NCI-H2196 (cell line): Measurements from ENCODE around the gene PNLIPRP1.

Experiments used
- DNase-seq: peaks from one replicate; lab custom pipeline; 2025; ENCODE audit not compliant: unreplicated experiment; lab: John Stamatoyannopoulos, UW

The PNLIPRP1 gene

DNA sequence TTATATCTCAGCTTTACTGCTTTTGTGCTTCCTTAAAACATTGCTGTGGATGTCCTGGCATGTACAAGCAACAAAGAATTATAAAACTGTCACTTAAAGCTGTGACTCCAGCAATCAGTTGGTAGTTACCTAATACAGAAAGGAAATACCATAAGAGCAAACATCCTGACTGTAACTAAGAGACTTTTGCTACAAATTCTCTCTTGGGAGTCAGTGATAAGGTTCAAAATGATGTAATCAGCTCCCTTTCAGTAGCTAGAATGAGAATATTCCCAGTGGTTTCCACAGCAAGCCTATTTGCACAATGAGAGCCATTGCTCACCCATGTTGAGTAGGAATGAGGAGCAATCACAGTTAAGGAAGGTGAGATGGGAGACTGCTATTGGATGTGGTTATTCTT lies 7.6 kb downstream of the PNLIPRP1 start:
- no peak for DNase-seq

DNA sequence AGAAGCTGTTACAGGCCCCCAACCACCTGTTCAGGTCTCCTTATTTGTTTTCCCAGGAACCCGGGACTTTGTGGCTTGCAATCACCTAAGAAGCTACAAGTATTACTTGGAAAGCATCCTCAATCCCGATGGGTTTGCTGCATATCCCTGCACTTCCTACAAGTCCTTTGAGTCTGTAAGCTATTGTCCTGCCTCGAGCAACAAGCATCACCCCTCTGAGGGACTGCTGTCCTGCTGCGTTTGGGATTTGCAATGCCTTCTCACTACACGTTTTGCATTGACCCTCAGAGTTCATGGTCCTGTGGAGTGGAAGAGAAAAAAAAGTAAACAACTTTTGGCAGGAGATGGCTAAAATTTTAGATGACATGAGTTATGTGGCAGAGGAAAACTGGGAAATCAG lies 9.2 kb downstream of the PNLIPRP1 start:
- DNase-seq = no peak

DNA sequence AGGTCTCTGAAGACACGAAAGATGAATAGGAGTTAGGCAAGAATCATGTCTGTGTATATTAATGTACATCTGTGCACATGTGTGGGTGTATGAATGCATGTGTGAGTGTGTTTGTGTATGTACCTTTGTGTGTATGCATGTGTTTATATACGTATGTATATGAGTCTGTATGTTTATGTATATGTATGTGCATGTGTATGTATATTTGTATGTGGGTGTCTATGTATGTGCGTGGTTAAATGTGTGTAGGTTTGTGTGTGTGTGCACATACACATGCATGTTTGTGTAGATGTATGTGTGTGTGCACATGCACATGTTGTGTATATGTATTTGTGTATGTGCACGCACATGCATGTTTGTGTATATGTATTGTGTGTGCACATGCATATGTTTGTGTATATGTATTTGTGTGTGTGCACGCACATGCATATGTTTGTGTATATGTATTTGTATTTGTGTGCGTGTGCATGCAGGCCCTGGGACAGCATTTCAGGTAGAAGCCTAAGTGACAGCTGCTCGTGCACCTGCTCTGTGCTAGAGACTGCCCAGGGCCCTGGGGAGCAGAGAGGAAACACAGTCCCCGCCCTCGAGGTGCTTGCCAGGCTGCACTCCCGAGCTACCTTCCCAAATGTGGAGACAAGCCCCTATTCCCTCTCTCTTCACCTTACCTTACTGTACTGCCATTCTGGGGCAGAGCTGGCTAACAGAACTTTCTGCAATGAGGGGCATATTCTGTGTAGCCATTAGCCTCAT lies 12.1 kb downstream of the PNLIPRP1 start:
- no peak for DNase-seq

DNA sequence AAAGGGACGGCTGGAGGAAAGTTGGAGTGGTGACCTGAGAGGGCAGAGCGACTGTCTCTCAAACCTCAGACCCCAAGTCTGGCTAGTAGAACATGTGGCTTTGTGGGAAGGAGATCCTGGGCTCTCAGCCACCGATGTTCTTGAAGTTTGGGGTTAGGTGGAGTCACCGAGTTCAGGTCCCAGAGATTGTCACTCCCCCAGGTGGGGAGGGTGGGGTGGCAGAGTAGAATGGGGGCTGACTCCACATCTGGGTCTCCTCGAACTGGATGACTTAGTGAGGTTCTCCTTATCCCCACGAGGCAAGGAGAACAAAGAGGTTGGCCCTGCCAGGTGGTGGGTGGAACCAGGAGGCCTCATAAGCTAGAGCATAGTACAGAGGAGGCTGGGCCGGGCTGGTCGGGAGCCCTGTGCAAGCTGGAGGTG lies 15.3 kb downstream of the PNLIPRP1 start:
- DNase-seq = no peak

DNA sequence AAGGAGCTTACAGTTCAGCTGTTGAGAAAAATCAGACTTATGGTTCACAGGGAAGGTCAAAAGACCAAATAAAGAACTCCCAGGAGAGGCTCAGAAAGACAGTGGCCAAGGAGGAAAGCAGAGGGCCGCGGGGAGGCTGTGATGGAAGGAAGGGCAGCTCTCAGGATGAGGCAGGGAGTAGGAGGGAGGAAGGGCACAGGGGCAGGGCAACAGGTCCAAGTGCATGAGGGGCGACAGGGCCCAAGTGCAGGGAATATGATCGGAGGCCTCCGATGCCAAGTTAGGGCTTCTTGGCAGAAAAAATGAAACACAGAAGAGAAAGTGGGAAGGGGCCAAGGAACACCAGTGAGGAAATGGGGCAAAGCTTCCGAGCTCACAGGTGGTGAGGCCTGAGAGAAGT lies 16.6 kb downstream of the PNLIPRP1 start:
- DNase-seq = no peak

DNA sequence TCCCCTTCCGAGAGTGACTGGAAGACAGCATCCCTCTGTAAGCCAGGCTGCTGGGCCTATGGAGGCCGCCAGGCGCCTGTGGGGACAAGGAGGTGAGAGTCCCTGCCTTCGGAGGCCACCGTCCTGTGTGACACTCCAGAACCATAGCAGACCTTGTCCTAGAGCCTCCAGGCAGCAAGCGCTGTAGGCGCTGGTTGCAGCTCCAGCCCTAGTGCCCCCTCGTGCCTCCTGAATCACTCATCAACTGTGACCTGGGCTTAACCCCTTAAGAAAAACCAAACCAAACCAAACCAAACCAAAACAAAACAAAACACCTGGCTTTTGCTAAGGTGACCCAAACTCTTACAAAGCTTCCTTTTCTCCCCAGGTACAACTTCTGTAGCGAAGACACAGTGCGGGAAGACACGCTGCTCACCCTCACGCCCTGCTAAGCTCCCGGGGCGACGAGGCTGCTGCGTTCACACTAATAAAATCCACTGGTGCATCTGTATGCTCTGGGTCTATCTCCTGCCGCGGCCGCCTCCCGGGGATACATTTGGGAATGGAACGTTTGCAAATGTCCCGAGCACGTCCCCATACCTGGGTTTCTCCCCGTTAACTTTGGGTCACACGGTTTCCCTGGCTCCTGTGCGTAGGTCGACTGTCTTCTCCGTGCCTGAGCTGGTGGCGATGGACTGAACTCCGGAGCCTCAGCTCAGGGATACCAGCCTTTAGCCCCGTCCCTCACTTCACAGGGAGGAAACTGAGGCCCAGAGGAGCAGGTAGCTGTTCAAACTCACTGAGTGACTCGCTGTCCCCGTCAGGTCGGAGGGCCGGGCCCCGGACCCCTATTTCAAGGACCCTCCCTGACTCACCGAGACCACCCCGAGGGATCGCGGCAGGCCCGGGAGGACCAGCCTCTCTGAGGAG lies 18.2 kb downstream of the PNLIPRP1 start:
- no peak for DNase-seq

DNA sequence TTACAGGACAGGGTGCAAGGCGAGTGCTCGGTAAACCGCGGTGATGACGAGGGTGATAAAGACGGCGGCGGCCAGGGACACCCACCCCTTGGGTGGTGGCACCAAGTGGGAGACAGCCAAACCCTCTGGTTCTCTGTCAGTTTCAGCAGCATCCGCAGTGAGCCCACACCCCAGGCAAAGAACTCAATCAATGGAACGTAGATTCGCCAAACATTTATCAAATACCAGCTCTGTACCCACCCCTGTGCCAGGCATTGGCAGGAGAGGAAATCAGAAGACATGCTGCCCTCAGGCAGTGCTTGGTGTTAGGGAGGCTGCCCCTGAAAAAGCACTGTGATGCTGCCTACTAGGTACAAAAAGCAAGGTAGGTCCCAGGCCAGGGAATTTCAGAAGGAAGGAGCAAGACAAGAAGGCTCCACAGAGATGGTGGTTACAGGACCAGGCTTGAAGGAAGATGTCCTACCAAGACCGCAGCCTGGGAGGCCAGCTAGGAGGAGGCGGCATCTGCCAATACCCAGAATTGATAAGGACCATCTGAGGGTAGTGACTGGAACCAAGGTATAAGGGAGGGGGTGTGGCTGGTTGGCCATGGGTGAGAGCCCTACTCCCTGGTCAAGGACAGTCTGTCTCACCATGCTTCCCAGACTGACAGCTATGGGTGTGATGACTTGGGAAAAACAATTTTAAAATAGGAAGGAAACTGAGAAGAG lies 19.8 kb downstream of the PNLIPRP1 start:
- no peak for DNase-seq

DNA sequence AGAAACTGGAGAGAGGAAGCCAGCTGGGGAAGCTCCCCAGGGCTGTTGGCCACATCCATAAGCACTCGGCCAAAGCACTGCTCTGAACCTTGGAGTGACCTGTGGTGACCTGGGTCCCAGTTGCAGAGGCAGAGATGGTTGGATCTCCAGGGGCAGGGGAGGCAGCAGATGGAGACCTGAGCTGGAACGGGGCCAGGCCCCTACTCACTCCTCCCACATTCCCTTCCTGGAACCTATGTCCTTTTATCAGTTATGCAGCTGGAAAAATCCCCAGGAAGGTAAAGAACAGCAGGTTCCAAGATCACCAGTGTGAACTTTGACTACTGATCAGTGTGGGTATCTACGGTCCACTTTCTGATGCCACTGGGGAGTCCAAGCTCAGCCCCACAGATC lies 20.4 kb downstream of the PNLIPRP1 start:
- no peak for DNase-seq

DNA sequence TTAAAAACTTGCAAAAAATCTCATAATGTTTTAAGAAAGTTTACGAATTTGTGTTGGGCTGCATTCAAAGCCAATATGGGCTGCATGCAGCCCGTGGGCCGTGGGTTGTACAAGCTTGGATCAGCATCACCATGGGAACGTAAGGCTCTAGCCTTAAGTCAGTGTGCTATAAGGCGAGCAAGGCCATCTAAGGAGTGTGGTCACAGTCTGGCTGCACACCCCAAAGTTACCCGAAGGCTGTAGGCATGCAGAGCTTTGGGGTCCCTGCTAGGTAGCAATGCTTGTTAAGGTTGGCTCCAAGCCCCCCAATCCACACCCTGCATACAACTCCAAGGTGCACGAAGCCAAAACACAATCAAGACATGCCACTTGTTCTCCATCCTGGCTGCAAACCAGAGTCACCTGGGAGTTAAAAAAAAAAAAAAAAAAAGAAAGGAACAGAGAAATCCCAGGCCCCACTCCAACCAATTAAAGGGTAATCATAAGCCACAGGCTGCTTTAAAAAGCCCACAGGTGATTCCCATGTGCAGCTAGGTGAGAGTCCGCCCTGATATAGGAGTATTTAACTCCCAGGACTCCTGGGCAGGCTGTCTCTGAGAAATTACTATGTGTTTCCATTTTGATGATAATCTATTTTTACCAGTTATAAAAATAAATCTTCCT lies 21.5 kb downstream of the PNLIPRP1 start:
- DNase-seq = no peak

DNA sequence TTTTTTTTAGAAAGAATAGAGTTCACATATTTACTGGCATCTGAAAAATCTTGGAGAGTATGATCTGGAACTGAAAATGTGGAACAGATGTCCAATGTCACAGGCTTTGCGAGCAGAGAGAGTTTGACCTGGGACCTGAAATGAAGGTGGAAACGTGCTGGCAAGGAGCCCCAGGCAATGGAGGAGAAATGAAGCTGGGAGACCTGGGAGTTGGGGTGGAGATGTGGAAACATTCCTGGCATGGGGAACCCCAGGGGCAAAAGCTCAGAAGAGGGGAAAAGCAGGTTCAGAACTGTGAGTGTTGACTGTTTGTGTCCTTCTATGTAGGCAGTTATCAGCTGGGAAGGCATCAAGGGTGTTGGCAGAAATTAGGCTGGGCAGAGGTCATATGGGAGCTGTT lies 22.7 kb downstream of the PNLIPRP1 start:
- no peak for DNase-seq

DNA sequence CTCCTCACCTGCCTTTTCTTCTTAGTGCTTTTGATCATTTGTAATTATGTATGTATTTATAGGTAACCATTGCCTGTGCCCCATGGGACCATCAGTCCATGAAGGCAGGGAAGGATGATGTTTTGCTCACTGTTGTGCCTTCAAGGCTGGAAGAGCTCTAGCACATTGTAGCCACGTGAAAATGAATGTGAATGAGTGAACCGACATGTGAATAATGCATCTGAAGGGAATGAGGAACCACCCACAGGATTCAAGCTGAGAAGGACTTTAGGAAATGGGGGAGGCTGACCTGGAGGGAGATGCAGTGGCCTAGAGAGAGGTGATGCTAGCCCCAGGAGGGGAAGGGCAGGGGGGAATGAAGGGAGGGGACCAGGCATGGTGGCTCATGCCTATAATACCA lies 24.0 kb downstream of the PNLIPRP1 start:
- no peak for DNase-seq

DNA sequence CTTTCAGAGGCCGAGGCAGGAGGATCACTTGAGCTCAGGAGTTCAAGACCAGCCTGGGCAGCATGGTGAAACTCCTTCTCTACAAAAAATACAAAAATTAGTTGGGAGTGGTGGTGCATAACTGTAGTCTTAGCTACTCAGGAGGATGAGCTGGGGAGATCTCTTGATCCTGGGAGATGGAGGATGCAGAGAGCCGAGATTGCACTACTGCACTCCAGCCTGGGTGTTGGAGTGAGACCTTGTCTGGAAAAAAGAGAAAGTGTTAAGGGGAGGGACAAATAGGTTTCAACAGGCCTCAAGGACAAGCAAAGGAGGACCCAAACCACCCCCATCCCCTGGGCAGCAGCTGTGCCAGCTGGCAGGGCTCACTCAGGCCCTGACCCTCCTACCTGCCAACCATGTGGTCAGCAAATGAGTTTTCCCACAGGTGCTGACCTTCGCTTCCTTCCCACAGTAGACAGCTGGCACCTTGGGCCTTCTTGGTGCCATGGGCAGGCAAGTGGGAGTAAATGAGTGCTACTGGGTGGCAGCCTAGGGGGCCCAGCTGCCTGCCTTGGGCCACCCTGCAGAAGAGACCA lies 24.5 kb downstream of the PNLIPRP1 start:
- no peak for DNase-seq

DNA sequence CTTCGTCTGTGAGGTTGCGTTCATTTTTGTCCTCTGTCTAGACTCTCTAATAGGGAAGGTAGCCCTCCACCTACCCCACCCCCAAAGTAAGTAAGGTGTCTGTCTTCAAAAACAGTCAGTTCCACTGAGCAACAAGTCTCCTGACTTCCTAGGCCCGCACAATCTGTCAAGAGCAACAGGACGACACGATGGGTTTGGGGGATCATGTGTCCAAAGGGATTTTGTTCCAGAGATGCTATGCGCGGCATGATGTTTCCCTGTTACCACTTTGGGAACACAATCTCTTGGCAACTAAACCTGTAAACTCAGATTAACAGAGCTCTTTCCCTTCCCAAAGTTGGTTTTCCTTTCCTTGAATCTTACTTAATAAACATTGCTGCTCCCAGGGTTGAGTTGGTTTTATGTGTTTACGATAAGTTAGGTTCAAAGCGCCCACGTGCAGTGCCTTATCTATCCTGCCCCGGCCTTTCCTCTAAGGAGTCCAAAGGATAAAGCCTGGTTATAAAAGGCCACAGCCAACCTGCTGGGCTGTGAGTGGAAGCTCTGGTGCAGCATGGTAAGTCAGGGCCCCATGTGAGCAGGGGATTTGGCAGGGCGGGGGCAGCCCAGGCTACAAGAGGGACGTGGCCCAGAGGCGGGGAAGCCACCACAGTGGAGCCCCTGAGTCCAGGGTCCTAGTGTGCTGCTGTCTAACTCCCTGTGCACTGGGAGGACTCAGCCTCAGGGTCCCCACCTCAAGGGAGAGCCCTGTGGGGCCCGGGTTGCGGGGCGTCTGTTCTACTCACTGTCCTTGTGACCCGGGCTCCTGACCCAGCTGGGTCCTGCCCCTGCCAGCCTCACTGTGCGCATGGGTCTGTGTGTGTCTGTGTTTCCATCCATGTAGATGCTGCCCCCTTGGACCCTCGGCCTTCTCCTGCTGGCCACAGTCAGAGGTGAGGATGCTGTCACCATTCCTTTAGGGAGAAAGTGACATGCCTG lies 30.0 kb downstream of the PNLIPRP1 start, which contains the start of gene PNLIPRP2:
Gene PNLIPRP2, plus strand, starts transcription at position 531 of the 978 bp plus-strand sequence.
- DNase-seq = no peak

DNA sequence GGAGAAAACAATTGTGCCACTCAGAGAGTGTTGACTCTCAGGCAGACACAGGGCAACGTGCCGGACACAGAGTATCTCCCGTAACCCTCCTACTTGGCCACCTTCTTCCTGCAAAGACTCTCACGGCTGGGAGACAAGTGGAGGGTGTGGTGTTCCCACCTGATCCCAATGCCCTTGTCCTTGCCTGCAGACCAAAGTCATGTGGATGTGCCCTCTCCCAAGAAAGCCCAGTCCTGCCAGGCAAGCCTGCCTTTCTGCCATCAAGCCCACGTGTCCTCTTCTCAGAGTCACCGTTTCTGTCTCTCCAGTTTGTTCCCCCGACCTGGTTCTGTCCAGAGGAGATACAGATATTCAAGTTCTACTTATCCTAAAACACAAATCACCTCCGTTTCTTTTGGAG lies 30.7 kb downstream of the PNLIPRP1 start:
- DNase-seq = no peak

DNA sequence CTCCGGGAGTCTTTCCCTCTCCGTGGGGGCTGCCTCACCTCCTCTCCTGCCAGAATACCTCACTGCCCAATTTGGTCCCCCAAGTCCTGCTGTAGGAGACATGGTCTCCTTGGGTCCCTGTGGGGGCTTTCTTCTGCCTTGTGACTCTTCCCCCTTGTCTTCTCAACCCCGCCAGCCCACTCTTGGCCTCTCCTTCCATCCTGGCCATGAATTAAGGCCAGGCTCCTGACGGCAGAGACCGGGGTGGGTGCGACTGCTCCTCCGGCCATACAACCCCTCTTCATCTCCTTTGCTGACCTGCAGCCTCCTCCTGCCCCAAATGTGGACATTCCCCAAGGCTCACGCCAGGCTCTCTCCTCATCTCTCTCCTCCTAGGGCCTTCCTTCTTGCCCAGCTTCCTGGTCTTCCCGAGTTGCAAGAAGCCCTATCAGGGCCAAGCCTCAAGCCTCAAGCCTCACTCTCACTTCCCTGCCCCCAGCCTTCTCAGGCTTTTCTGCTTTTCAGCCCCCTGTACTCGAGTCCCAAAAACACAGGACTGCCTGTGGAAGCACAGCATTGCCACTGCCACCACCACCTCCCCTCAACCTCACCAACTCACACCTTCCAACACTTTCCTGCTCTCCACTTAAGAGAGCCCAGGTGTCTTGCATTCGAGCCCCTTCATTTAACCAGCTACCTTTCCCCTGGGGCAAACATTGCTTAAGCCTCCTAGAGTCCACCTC lies 31.3 kb downstream of the PNLIPRP1 start:
- DNase-seq = no peak

DNA sequence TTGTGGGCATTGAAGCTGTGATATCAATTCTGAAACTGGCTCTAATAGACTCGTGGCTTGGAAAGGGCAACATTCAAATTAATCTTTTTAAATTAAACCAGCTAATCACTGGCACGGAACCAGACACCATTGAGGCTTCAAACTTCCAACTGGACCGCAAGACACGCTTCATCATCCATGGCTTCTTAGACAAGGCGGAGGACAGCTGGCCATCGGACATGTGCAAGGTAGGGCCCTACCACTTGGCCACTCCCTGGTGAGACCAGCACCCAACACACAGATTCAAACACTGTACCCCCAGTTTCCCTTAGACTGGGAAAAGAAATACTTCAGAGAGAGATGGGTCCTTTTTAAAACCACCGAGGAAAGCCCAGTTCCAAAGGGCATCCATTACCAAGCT lies 35.1 kb downstream of the PNLIPRP1 start:
- DNase-seq = no peak

DNA sequence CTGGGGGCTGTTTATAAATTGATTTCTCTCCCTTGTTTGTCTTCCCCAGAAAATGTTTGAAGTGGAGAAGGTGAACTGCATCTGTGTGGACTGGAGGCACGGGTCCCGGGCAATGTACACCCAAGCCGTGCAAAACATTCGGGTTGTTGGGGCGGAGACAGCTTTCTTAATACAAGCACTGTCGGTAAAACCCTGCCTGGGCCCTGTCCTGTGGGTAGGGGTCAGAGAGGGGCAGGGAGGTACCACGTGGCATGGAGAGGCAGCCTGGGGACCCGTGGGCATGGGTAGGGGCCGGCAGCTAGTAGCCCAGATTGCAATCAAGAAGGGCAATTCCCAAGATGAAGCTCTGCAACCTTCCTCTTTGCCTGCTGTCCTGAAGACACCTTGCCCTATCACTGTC lies 36.1 kb downstream of the PNLIPRP1 start:
- no peak for DNase-seq

DNA sequence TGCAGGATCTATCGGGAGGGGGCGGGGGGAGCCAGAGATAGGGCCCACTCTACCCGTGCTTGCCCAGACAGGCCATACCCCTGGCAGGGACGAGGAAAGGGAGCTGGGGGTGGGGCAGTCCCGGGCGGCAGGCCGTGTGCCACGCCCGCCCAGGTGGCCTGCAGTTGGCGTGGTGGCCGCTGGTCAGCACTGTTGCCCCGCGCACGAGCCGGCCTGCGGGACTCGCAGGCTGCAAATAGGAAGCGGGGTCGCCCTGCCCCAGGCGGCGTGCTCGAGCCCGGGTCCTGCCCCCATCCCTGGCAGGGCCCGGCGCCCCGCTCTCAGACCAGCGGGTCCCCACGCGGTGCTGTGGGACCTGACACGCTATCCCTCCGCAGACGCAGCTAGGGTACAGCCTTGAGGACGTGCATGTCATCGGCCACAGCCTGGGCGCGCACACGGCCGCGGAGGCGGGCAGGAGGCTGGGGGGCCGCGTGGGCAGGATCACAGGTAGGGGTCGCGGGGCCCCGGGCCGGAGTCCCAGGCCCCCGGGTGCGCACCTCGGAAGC lies 36.7 kb downstream of the PNLIPRP1 start:
- no peak for DNase-seq

DNA sequence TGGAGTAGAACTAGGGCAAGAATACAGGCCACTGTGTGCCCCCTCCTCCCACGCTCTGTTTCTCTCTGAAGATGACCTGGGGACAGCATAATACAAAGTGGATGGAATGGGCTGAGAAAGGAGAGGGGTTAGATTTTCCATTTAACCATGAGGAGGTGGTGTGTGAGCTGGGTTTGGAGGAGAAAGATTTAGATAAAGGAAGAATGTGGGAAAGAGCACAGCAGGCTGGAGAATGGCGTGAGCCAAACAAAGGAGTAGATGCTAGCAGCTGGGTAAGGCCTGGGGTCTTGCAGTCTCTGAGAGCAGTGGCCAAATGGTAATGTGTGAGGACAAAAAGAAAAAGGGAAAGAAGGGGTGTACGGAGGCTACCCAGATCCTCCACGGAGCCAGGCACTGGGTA lies 38.6 kb downstream of the PNLIPRP1 start:
- no peak for DNase-seq
